HG03378 (cell line): Measurements from ENCODE around the gene ARMC2.
"Not testable (repeated sequence)": the region's sequence is repeated elsewhere in the genome, so short reads cannot be mapped to it uniquely, and the experiment has no call there.

ENCODE experiments used
- ATAC-seq: cut with Tn5 transposase; IDR thresholded peaks from one replicate; pipeline ENCODE4 v1.9.1; 2021; ENCODE audit warnings: mild to moderate bottlenecking, moderate library complexity; ENCODE audit not compliant: unreplicated experiment

The ARMC2 gene, protein sequence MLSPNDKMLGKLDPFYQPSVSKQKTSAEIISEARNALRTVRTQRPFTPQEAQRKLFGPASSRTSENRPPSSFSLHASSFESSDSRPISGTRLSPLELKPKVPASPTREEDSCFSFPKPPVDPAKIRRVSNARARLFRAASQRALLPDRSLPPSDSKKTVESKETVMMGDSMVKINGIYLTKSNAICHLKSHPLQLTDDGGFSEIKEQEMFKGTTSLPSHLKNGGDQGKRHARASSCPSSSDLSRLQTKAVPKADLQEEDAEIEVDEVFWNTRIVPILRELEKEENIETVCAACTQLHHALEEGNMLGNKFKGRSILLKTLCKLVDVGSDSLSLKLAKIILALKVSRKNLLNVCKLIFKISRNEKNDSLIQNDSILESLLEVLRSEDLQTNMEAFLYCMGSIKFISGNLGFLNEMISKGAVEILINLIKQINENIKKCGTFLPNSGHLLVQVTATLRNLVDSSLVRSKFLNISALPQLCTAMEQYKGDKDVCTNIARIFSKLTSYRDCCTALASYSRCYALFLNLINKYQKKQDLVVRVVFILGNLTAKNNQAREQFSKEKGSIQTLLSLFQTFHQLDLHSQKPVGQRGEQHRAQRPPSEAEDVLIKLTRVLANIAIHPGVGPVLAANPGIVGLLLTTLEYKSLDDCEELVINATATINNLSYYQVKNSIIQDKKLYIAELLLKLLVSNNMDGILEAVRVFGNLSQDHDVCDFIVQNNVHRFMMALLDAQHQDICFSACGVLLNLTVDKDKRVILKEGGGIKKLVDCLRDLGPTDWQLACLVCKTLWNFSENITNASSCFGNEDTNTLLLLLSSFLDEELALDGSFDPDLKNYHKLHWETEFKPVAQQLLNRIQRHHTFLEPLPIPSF

DNA sequence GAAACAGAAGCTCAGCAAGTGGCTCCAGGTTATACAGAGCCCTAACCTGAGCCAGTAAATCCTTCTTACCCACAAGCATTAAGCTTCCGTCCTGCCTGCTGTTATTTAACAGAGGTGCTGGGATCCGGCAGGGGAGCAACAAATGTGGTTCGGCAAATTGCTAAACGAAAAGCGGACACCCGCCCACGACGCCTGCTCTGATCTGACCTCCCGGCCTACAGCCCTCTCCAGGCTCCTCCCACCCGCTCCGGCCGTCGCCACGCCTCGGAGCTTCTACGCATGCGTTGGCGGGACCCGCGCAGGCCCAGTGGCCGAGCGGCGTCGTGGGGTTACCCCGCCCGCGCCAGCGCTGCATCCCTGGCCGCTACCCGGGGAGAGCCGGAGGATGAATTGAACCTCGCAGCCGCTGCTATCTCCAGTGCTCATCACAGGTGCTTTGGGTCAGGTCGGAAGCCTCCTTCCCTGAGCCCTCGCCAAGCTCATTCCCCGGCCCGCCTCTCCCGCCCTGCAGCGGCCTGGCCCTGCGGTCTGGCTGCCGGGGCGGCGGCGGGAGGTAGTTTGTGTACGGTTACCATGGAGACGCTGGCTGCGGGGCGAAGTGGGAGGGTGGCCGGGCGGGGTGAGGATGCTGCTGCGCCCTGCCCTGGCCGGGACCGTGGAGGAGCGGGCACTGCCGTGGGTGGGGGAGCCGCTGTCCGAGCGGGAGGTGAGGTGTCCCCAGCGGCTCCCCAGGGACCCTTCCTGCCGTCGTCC, at the start of gene ARMC2:
TSS of gene ARMC2 (plus strand) at position 307 of the 753 bp plus-strand sequence. CDS start 5,846 bp downstream, outside the sequence.
- ATAC-seq = peak; percentile 86

DNA sequence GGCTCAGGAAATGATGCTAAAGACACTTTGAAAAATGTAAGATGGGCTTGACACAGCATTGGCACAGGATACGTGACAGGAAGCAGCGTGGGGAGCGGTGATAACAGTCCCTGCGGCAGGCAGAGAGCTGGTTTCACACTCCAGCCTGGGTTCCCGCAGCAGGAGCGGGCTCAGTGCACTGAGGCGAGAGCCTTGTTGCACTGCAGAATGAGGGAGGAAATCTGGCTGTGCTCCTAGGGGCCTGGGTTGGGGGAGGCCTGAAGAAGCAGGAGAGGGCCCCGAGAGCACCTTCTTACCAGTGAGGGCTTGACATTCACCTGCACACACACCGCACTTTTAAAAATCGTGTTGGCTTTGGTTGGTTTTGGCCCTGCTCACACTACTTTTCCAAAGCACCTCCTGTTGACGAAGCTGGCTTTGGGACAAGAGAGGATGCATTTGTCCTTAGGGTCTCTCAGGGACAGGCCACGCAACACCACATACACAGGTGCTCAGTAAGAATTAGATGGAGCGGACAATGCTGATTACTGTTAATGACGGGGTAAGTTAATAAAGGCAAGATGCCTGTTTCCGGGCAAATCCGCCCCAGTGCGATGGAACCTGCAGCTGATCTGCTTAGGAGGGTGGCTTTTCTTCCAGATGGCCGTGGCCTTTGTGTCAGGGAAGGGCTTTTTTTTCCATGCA, 49.4 kb upstream of the ARMC2 start:
- ATAC-seq = no peak

DNA sequence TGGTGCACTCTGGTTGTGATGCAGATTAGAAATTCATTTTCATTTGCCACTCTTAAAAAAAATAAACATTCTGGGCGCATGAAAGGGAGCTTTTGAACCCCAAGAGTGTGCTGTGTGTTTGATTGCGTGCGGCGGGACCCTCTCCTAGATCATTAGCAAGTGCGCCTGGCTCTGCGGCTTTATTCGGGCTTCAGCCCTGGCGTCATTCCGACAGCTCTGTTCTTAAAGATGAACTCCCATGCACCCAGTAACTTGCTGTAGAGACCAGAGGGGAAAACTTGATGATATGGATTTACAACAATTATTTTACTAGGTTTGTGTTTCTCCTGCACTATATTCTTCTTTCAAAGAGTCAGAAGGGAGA, 48.9 kb upstream of the ARMC2 start:
- ATAC-seq = no peak

DNA sequence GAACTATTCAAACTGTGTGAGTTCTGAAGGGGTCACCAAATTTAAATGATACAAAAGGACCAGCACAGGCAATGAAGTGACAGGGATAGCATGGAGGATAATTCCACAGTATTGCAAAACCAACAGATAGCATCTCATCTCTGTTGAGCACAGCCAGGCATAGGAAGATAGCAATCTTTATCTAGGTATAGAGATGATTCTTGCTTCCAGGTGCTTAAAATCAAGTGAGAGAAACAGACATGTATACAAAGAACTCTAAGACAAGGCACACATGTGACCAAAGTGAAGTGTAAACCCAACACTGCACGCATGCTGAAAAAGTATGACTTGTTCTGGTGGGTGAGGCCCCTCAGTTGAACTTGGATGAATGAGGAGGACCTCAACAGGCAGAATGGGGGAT, 48.4 kb upstream of the ARMC2 start:
- no peak for ATAC-seq

GRCh38 chr6:108800427-108800864, 47.8 kb upstream of the ARMC2 start:
- no peak for ATAC-seq

DNA sequence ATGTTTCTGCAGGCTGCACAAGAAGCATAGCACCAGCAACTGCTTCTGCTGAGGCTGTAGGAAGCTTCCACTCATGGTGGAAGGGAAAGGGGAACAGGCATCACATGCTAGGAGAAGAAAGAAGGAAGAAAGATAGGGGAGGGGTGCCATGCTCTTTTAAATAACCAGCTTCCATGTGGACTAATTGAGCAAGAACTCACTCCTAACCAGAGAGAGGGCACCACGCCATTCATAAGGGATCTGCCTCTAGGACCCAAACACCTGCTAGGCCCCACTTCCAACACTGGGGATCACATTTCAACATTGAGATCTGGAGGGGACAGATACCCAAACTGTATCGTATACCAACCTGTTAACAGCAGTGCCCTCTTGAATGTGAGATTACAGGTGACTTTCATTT, 46.9 kb upstream of the ARMC2 start:
- ATAC-seq = no peak

DNA sequence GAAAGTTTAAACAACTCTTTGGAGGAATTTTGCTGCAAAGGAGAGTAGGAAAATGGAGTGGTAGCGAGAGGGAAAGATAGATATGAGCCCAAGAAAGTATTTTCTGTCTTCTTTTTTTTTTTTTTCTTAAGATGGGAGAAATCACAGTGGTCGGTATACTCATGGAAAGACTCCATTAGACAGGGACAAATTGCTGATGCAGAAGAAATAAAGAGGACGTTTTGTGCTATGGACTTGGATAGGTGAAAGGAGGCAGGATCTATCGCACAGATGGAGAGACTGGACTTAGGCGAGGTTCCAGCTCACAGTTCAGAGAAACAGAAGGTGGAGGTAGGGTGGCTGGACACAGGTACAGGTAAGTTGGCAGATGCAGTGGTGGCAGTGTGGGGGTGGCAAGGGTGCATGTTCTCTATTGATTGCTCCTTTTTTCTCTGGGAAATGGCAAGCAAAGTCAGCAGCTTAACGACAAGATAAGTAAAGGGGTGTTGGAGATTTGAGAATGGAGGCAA, 44.2 kb upstream of the ARMC2 start:
- ATAC-seq = no peak

DNA sequence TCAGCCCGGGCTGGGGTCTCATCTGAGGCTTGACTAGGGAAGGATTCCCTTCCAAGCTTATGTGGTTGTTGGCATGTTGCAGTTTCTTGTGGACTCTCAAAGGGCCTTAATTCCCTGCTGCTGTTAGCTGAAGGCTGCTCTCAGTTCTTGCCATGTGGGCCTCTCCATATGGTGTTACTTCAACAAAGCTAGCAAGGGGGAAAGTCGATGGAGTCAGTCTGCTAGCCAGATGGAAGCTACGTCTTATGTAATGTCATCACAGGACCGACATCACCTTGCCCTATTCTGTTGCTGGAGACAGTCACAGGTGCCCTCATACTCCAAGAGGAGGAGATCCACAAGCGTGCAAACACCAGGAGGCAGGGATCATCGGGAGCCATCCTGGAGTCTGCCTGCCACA, 43.3 kb upstream of the ARMC2 start:
- ATAC-seq = no peak

GRCh38 chr6:108805611-108806167, 42.5 kb upstream of the ARMC2 start:
- ATAC-seq = peak; percentile 81

- ATAC-seq = no peak
These were observed 42.1 kb upstream of the ARMC2 start for GRCh38 chr6:108806171-108806570.

DNA sequence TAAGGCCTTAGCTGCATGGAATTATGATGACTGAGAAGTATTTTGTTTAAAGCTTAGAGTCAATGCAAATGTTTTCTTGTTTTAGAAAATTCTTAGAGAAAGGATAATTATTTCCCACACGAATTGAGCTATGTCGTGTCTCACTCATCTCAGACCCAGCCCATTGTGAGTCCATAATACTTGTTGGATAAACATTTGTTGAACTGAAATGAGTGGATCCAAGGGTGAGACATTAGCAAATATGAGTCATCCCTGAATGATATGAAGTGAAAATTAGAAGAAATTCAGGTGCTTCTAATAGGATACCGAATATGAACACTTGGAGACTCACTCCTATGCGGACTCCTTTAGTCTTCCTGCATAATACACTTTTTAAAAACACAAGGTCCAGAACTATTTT, 41.6 kb upstream of the ARMC2 start:
- ATAC-seq = no peak

GRCh38 chr6:108807928-108808327, 40.3 kb upstream of the ARMC2 start:
- no peak for ATAC-seq

DNA sequence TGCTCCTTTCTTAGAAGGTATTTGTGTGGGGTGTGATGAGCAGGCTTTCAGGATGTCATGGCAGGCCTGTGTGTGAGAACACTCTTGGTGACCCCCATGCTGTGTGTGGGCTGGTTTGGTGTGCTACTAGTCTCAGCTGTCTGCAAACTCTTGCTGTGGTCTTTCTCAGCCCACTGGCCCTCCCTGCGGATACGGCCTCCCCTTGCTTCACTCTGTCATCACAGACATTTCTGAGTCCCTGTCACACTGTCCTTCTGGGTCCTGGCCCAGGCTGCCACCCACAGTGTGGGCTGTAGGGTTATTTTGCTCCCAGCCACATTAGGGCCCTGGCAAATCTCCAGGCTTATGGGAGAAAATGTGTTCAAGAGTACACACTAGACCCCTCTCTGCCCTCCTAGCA, 39.0 kb upstream of the ARMC2 start:
- no peak for ATAC-seq

DNA sequence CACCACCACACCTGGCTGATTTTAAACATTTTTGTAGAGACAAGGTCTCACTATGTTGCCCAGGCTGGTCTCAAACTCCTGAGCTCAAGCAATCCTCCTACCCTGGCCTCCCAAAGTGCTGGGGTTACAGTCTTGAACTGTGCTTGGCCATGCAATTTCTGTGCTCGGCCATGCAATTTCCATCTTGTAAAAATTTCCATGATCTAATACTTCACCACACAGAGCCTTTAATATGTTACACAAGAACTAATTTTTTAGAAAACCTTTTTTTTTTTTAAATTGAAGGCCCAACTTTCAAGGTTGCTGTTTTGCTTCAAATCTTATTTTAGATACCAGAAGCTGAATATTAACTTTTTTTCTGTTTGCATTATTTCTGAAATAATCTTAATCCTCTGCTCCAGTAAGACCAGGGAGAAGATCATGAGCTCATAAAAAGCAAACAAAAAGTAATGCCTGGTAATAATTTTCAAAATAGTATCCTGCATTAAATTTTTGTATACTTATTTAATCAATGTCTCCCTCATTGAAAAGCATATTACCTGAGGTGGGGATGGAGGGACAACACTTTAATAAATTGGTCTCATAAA, 38.1 kb upstream of the ARMC2 start:
- no peak for ATAC-seq

- ATAC-seq = no peak
These were observed 36.7 kb upstream of the ARMC2 start for GRCh38 chr6:108811490-108811889.

DNA sequence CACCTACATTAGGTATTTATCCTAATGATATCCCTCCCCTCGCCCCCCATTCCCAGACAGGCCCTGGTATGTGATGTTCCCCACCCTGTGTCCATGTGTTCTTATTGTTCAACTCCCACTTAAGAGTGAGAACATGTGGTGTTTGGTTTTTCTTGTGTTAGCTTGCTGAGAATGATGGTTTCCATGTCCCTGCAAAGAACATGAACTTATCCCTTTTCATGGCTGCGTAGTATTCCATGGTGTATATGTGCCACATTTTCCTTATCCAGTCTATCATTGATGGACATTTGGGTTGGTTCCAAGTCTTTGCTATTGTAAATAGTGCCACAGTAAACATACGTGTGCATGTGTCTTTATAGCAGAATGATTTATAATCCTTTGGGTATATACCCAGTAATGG, 35.0 kb upstream of the ARMC2 start:
- ATAC-seq = not testable (repeated sequence)

- ATAC-seq = not testable (repeated sequence)
These were observed 30.9 kb upstream of the ARMC2 start for GRCh38 chr6:108817276-108817675.

DNA sequence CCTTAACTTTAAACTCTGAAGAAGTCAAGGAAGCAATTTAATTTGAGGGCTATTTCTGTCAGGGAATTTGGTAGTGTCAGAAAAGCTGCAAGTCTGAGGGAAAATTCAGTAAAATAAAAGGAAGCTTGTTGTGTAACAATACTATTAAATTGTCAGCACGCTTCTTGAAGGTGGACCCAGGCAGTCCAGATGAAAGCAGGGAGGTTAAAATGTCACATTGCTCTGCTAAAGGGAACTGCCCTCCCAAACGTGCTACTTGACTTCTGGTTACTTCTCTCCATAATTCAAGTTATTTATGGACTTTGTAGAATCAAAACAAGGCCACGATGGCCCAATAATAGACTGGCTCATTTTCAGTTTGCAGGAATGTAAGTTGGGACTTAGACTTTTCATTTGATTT, 28.2 kb upstream of the ARMC2 start:
- no peak for ATAC-seq

- ATAC-seq = no peak
These were observed 25.8 kb upstream of the ARMC2 start for GRCh38 chr6:108822401-108822800.

DNA sequence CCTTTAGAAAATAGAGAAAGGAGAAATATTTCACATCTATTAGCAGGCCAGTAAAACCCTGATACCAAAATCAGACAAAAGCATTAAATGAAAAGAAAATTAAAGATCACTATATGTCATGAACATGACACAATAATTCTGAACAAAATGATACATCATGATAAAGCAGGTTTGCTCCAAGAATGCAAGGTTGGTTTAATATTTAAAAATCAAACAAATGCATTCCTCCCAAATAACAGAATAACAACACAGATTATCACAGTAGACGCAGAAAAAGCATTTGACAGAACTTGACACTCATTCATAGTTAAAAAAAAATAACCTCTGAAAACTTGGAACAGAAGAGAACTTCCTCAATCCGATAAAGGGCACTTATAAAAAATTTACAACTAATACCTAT, 22.9 kb upstream of the ARMC2 start:
- no peak for ATAC-seq
